HepG2 (cell line): Measurements from ENCODE around the gene UGP2. TPM values are rescaled to one million over a fixed set of nuclear protein-coding genes. Genes with fewer than 3 reads are reported as not detected.
A peak's percentile ranks its signal among the peaks of the same experiment; 100 is the strongest.

ENCODE experiments used
- ADNP ChIP-seq: sonication (generic); formaldehyde crosslinking; IDR thresholded peaks from 2 replicates; pipeline ENCODE4 v1.4.0; 2020; ENCODE audit warnings: missing genetic modification reagents
- CBX5 ChIP-seq: sonication (generic); formaldehyde crosslinking; IDR thresholded peaks from 2 replicates; pipeline ENCODE4 v1.4.0; 2020; ENCODE audit warnings: missing genetic modification reagents, borderline replicate concordance
- EEA1 ChIP-seq: sonication (generic); formaldehyde crosslinking; IDR thresholded peaks from 2 replicates; pipeline ENCODE4 v1.5.1; 2020; ENCODE audit warnings: mild to moderate bottlenecking, missing genetic modification reagents, borderline replicate concordance
- ERF ChIP-seq: IDR thresholded peaks from 2 replicates; pipeline ENCODE4 v1.6.1; 2018; ENCODE audit warnings: missing biosample characterization, missing genetic modification reagents
- KLF12 ChIP-seq: sonication (generic); formaldehyde crosslinking; IDR thresholded peaks from 2 replicates; pipeline ENCODE4 v1.4.0; 2020; ENCODE audit warnings: missing genetic modification reagents, borderline replicate concordance
- MTF1 ChIP-seq: sonication (generic); formaldehyde crosslinking; IDR thresholded peaks from 2 replicates; pipeline ENCODE4 v1.5.0; 2020; ENCODE audit warnings: missing genetic modification reagents
- NR2F6 ChIP-seq, 2 experiments: IDR thresholded peaks; 2 replicates each; pipeline ENCODE4 v1.6.1; 2016; ENCODE audit warnings: antibody characterized with exemption in 1 of 2, mild to moderate bottlenecking in 1 of 2
- PHF5A ChIP-seq: IDR thresholded peaks from one replicate; pipeline ENCODE4 v1.6.1; 2018; ENCODE audit warnings: low read depth, missing genetic modification reagents; ENCODE audit not compliant: unreplicated experiment
- RXRB ChIP-seq: IDR thresholded peaks from 2 replicates; pipeline ENCODE4 v1.6.1; 2016; ENCODE audit warnings: borderline replicate concordance, missing genetic modification reagents, missing compliant biosample characterization
- SOX13 ChIP-seq, 3 experiments: fragments of 450-650 bp in 1 of 3; sonication (generic) in 1 of 3; formaldehyde crosslinking in 1 of 3; IDR thresholded peaks in 2 of 3; conservative IDR thresholded peaks in 1 of 3; 2 replicates each; pipeline versions ENCODE4 v1.5.0 to v1.6.1; 2016 to 2020; ENCODE audit warnings: antibody characterized with exemption in 1 of 3, mild to moderate bottlenecking in 1 of 3, missing compliant biosample characterization in 1 of 3, missing genetic modification reagents in 1 of 3, moderate library complexity in 1 of 3
- SRSF9 ChIP-seq: fragments of 200-400 bp; formaldehyde crosslinking; IDR thresholded peaks from 2 replicates; pipeline ENCODE4 v1.6.1; 2018; ENCODE audit warnings: borderline replicate concordance, mild to moderate bottlenecking, low read depth, low read length; ENCODE audit not compliant: insufficient read depth, poor library complexity, severe bottlenecking
- SUZ12 ChIP-seq: fragments of 150-350 bp; IDR thresholded peaks from 2 replicates; pipeline ENCODE4 v1.6.1; 2014; ENCODE audit warnings: low read depth, low read length
- ZNF251 ChIP-seq: sonication (generic); formaldehyde crosslinking; IDR thresholded peaks from 2 replicates; pipeline ENCODE4 v1.9.0; 2021; ENCODE audit warnings: mild to moderate bottlenecking, missing genetic modification reagents
- ZNF333 ChIP-seq: sonication (generic); formaldehyde crosslinking; IDR thresholded peaks from 2 replicates; pipeline ENCODE4 v1.4.0; 2020; ENCODE audit warnings: mild to moderate bottlenecking, missing genetic modification reagents, borderline replicate concordance
- ZNF546 ChIP-seq: sonication (generic); formaldehyde crosslinking; conservative IDR thresholded peaks from 2 replicates; pipeline ENCODE4 v1.8.1; 2023; ENCODE audit warnings: mild to moderate bottlenecking, missing genetic modification reagents
- ZNF563 ChIP-seq: sonication (generic); formaldehyde crosslinking; IDR thresholded peaks from 2 replicates; pipeline ENCODE4 v1.8.0; 2022; ENCODE audit warnings: mild to moderate bottlenecking, moderate library complexity, missing genetic modification reagents
- ZNF615 ChIP-seq: sonication (generic); formaldehyde crosslinking; IDR thresholded peaks from 2 replicates; pipeline ENCODE4 v1.5.0; 2020; ENCODE audit warnings: mild to moderate bottlenecking, missing genetic modification reagents, borderline replicate concordance
- ZSCAN22 ChIP-seq: sonication (generic); formaldehyde crosslinking; IDR thresholded peaks from 2 replicates; pipeline ENCODE4 v1.4.0; 2020; ENCODE audit warnings: mild to moderate bottlenecking, missing genetic modification reagents
- polyA plus RNA-seq, 8 experiments: library from polyadenylated mRNA; depleted of rRNA in 3 of 8; stranded (reverse) in 7 of 8; unstranded in 1 of 8; fragments of >200 nt; fragmentation: Illumina TruSeq in 4 of 8; extraction: Trizol in 4 of 8; gene quantifications; 2 replicates each; pipeline versions ENCODE4 v1.2.1 to v1.2.3, GENCODE V29; 2011 to 2016; ENCODE audit warnings: low read depth in 4 of 8, missing spikeins in 1 of 8, mixed read lengths in 1 of 8; ENCODE audit not compliant: insufficient read depth in 1 of 8
- total RNA-seq, 5 experiments: library from RNA; depleted of rRNA; stranded (reverse); fragments of >200 nt; fragmentation: Illumina TruSeq; extraction: Trizol; gene quantifications; 2 replicates each; pipeline ENCODE4 v1.2.3, GENCODE V29; 2016; ENCODE audit warnings: low read depth in 1 of 5
- TF ChIP-seq, protein P1 (sequence below): IDR thresholded peaks from 2 replicates; pipeline ENCODE4 v1.6.1; 2012; ENCODE audit warnings: low read length, improper control_type of control experiment
- TF ChIP-seq, protein P2 (sequence below): sonication (generic); formaldehyde crosslinking; IDR thresholded peaks from 2 replicates; pipeline ENCODE4 v1.4.0; 2020; ENCODE audit warnings: mild to moderate bottlenecking, missing genetic modification reagents

UGP2 gene
- total and polyA plus RNA-seq, 2 of the 13 experiments (the other 11 are each of a cell fraction or from before 2014, with no cell fraction given): 96.0 to 134 TPM

- TF ChIP-seq ZNF615 (CRISPR knock-in tag) (peak; percentile 85; the same call in 1 of the 2 replicates), ZNF251 (CRISPR knock-in tag) (no peak), EEA1 (no peak), MTF1 (CRISPR knock-in tag) (no peak), KLF12 (CRISPR knock-in tag) (peak; percentile 36; the same call in 1 of the 2 replicates), ZNF546 (no peak; the same call in 1 of the 2 replicates), SUZ12 (no peak), PHF5A (peak; percentile 17), CBX5 (CRISPR knock-in tag) (peak; percentile 84; the same call in 1 of the 2 replicates), ADNP (no peak), SOX13 (IDR thresholded peaks at IDR 0.05) (peak; percentile 10; the same call in 1 of the 2 replicates), SOX13 (CRISPR knock-in tag; conservative IDR thresholded peaks at IDR 0.05 in 1 of 2, IDR thresholded peaks at IDR 0.05 in 1 of 2) (peak; percentile 63 to 65; a peak in 1 of 4 replicates), ZNF563 (peak; percentile 72), NR2F6 (IDR thresholded peaks at IDR 0.05) (peak; percentile 32; the same call in 1 of the 2 replicates), NR2F6 (CRISPR knock-in tag; IDR thresholded peaks at IDR 0.05) (peak; percentile 70), RXRB (CRISPR knock-in tag) (peak; percentile 79), ERF (peak; percentile 65; the same call in 1 of the 2 replicates), ZSCAN22 (CRISPR knock-in tag) (no peak), ZNF333 (CRISPR knock-in tag) (peak; percentile 98; the same call in 1 of the 2 replicates), SRSF9 (no peak)
- TF ChIP-seq, protein P1, sequence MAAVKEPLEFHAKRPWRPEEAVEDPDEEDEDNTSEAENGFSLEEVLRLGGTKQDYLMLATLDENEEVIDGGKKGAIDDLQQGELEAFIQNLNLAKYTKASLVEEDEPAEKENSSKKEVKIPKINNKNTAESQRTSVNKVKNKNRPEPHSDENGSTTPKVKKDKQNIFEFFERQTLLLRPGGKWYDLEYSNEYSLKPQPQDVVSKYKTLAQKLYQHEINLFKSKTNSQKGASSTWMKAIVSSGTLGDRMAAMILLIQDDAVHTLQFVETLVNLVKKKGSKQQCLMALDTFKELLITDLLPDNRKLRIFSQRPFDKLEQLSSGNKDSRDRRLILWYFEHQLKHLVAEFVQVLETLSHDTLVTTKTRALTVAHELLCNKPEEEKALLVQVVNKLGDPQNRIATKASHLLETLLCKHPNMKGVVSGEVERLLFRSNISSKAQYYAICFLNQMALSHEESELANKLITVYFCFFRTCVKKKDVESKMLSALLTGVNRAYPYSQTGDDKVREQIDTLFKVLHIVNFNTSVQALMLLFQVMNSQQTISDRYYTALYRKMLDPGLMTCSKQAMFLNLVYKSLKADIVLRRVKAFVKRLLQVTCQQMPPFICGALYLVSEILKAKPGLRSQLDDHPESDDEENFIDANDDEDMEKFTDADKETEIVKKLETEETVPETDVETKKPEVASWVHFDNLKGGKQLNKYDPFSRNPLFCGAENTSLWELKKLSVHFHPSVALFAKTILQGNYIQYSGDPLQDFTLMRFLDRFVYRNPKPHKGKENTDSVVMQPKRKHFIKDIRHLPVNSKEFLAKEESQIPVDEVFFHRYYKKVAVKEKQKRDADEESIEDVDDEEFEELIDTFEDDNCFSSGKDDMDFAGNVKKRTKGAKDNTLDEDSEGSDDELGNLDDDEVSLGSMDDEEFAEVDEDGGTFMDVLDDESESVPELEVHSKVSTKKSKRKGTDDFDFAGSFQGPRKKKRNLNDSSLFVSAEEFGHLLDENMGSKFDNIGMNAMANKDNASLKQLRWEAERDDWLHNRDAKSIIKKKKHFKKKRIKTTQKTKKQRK: no peak
- TF ChIP-seq, protein P2, sequence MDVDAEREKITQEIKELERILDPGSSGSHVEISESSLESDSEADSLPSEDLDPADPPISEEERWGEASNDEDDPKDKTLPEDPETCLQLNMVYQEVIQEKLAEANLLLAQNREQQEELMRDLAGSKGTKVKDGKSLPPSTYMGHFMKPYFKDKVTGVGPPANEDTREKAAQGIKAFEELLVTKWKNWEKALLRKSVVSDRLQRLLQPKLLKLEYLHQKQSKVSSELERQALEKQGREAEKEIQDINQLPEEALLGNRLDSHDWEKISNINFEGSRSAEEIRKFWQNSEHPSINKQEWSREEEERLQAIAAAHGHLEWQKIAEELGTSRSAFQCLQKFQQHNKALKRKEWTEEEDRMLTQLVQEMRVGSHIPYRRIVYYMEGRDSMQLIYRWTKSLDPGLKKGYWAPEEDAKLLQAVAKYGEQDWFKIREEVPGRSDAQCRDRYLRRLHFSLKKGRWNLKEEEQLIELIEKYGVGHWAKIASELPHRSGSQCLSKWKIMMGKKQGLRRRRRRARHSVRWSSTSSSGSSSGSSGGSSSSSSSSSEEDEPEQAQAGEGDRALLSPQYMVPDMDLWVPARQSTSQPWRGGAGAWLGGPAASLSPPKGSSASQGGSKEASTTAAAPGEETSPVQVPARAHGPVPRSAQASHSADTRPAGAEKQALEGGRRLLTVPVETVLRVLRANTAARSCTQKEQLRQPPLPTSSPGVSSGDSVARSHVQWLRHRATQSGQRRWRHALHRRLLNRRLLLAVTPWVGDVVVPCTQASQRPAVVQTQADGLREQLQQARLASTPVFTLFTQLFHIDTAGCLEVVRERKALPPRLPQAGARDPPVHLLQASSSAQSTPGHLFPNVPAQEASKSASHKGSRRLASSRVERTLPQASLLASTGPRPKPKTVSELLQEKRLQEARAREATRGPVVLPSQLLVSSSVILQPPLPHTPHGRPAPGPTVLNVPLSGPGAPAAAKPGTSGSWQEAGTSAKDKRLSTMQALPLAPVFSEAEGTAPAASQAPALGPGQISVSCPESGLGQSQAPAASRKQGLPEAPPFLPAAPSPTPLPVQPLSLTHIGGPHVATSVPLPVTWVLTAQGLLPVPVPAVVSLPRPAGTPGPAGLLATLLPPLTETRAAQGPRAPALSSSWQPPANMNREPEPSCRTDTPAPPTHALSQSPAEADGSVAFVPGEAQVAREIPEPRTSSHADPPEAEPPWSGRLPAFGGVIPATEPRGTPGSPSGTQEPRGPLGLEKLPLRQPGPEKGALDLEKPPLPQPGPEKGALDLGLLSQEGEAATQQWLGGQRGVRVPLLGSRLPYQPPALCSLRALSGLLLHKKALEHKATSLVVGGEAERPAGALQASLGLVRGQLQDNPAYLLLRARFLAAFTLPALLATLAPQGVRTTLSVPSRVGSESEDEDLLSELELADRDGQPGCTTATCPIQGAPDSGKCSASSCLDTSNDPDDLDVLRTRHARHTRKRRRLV (CRISPR knock-in tag): peak; percentile 89; the same call in 1 of the 2 replicates
Measured at GRCh38 chr2:63841254-63842022, at the start of gene UGP2 (continued).
